ENCODE results near the gene NEDD4L.
A peak's percentile ranks its signal among the peaks of the same experiment; 100 is the strongest.
"Not testable (repeated sequence)": the region's sequence is repeated elsewhere in the genome, so short reads cannot be mapped to it uniquely, and the experiment has no call there.

Gene NEDD4L

DNA sequence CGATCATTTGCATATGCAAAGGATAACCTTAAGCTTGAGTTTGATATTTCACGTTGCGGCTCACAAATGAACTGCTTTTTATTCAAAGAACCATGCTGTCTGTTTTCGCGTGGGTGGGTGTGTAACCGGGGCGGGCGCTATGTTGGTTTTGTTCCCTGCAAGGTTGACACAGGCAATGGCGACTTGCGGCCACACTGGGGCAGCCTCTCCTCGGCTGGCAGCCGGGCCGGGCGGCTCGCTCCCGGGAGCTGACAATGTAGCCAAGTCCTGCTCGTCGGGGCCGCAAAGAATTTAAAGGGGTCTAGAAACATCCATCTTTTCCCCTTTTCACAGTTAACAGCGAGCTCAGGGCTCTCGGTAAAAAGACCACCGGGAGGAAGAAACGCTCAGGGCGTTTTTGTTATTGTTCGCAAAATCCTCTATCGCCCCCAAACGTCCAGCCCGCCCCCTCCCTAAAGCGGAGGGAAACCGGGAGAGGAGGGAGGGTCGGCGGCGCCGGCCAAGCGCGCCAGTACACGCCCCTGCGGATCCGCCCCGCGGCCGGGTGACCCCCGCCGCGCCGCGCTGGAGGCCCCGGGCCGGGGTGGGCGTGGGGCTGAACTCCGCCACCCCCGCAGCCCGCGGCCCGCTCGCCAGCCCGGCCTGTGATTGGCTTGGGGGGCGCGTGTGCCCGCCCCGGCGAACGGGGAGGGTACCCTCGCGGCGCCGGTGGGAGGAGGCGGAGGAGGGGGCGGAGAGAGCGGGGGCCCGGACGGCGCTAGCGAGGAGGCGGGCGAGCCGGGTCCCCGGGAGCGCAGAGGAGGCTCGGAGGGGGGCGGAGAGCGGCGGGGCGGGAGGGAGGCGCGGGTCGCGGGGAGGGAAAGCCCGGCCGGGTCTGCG, at the start of gene NEDD4L:
Gene NEDD4L (plus strand): TSS at position 736 of the 879 bp plus-strand sequence. CDS start 435 bp downstream, outside the sequence.
- peak; percentile 81 for DNase-seq
- Mint-ChIP-seq H3K27ac (peak within 1 kb of the TSS; percentile 3), H3K4me3 (peak within 1 kb of the TSS; percentile 81), H3K27me3 (peaks cover 56% of the 10 kb centered on the region), H3K9me3 (no peaks in the 10 kb centered on the region), H3K4me1 (peaks cover 28% of the 10 kb centered on the region), H3K36me3 (no peaks in the 10 kb centered on the region)
- CTCF ChIA-PET: interaction anchor here (0.7 to 1.7 kb wide), 14 partner anchors 9 to 451 kb away, joined by 3 to 20 read pairs (median 5); no protein-coding TSS in a partner anchor

DNA sequence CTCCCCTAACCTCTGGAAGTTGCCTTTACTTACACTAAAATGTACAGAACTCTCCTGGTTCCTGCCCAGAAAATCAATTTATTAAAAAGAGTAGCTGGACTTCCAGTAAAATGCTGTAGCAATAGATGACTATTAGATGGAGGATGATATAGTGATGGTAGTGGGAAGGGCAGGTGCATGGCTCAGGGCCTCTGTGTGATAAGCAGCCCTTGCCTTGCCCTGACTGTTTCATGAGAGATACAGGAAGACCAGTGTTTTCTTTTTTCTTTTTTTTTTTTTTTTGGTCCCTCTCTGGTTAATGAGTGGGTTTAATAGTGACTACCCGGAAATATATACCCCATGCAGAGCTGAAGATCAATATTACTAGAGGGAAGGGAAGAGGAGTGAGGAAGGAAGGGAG, 48.7 kb upstream of the NEDD4L start:
- CTCF ChIA-PET: interaction anchor here (0.6 kb wide), 1 partner anchor 376 kb away, joined by 3 read pairs; no protein-coding TSS in a partner anchor

DNA sequence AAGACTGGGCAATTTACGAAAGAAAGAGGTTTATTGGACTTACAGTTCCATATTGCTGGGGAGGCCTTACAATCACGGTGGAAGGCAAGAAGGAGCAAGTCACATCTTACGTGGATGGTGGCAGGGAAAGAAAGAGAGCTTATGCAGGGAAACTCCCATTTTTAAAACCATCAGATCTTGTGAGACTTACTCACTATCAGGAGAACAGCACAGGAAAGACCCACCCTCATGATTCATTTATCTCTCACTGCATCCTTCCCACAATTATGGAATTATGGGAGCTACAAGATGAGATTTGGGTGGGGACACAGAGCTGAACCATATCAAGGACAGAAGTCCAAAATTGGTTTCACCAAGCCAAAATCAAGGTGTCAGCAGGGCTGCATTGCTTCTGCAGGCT, 47.1 kb upstream of the NEDD4L start:
- DNase-seq, H3K4me1 Mint-ChIP-seq, H3K9me3 Mint-ChIP-seq, H3K4me3 Mint-ChIP-seq, CTCF ChIA-PET, H3K36me3 Mint-ChIP-seq, H3K27ac Mint-ChIP-seq, H3K27me3 Mint-ChIP-seq: not testable (repeated sequence)

More for the DNA sequence above, 48.7 kb upstream of the NEDD4L start:
- H3K4me3 Mint-ChIP-seq: no peak overlapping the region
- peaks cover 10% of the 10 kb centered on the region for H3K27me3 Mint-ChIP-seq
- no peaks in the 10 kb centered on the region for H3K36me3 Mint-ChIP-seq
- no peak for DNase-seq
- H3K4me1 Mint-ChIP-seq: no peaks in the 10 kb centered on the region
- H3K9me3 Mint-ChIP-seq: no peaks in the 10 kb centered on the region
- H3K27ac Mint-ChIP-seq: no peak overlapping the region

DNA sequence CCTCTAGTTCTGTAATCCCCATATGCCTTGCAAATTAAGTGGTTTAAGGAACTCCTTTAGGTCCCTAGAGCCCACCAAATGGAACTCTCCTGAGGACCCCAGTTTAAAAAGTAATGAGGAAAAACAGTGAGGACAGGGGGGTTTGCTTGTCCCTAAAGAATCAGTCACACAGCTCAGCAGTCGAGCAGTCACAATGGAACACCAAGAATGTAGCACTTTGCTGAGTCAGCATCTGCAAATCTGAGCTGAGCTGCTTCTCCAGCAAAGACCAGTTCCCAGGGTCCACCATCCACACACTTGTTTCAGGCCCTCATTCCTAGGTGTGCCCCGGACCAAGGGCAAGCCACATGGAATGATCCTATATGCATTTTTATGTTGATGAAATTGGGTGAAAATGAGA, 46.2 kb upstream of the NEDD4L start:
- H3K27me3 Mint-ChIP-seq: peaks cover 16% of the 10 kb centered on the region
- CTCF ChIA-PET: no interaction called here
- no peak overlapping the region for H3K27ac Mint-ChIP-seq
- no peak for DNase-seq
- no peak overlapping the region for H3K4me3 Mint-ChIP-seq
- no peaks in the 10 kb centered on the region for H3K4me1 Mint-ChIP-seq
- H3K36me3 Mint-ChIP-seq: no peaks in the 10 kb centered on the region
- no peaks in the 10 kb centered on the region for H3K9me3 Mint-ChIP-seq

DNA sequence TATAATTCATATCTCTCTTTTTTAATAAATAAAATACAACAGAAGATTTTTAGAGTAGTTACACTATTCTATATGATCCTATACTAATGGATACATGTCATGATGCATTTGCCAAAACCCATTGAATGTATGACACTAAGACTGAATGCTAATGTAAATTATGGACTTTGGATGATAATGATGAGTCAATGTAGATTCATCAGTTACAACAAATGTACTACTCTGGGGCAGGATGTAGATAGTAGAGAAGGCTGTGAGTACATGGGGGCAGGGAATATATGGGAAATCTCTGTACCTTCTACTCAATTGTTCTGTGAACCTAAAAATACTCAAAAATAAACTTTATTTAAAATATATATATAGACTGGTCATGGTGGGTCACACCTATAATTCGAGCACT, 45.6 kb upstream of the NEDD4L start:
- Mint-ChIP-seq H3K4me1 (no peaks in the 10 kb centered on the region), H3K9me3 (no peaks in the 10 kb centered on the region), H3K4me3 (no peak overlapping the region), H3K27me3 (peaks cover 18% of the 10 kb centered on the region), H3K27ac (no peak overlapping the region), H3K36me3 (no peaks in the 10 kb centered on the region)
- no peak for DNase-seq
- CTCF ChIA-PET: no interaction called here

DNA sequence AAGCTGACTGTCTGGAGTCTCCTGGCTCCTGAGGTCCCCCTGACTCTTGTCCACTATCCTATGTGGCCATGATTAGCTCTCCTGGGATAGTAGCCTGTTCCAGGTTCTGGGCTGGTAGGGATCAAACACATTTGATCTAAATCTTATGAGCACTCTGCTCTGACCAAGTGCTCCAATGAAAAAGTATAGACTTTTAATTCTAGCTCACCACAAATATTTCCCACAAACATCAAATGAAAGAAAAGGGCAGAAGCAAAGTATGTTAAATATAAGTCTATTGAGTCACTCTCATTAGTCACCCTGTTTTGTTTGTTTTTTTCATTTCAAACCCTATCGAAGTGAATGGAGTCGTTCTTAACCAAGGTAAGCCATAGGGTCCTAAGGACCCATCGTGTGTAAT, 39.7 kb upstream of the NEDD4L start:
- Mint-ChIP-seq H3K27ac (no peak overlapping the region), H3K4me1 (no peaks in the 10 kb centered on the region), H3K9me3 (no peaks in the 10 kb centered on the region), H3K27me3 (peaks cover 16% of the 10 kb centered on the region), H3K36me3 (no peaks in the 10 kb centered on the region), H3K4me3 (no peak overlapping the region)
- no peak for DNase-seq
- CTCF ChIA-PET: no interaction called here

DNA sequence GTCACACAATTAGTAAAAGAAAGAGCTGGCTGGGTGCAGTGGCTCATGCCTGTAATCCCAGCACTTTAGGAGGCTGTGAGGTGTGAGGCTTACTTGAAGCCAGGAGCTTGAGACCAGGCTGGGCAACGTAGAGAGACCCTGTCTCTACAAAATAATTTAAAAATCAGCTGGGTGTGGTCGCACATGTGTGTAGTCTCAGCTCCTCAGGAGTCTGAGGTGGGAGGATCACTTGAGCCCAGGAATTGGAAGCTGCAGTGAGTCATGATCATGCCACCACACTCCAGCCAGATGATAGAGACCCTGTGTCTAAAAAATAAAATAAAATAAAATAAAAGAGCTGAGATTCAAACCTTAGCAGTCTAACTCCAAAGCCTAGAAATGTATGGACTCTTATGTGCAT, 39.0 kb upstream of the NEDD4L start:
- Mint-ChIP-seq H3K4me3 (no peak overlapping the region), H3K27ac (no peak overlapping the region), H3K27me3 (peaks cover 16% of the 10 kb centered on the region), H3K4me1 (no peaks in the 10 kb centered on the region), H3K9me3 (no peaks in the 10 kb centered on the region), H3K36me3 (no peaks in the 10 kb centered on the region)
- CTCF ChIA-PET: no interaction called here
- DNase-seq: no peak

DNA sequence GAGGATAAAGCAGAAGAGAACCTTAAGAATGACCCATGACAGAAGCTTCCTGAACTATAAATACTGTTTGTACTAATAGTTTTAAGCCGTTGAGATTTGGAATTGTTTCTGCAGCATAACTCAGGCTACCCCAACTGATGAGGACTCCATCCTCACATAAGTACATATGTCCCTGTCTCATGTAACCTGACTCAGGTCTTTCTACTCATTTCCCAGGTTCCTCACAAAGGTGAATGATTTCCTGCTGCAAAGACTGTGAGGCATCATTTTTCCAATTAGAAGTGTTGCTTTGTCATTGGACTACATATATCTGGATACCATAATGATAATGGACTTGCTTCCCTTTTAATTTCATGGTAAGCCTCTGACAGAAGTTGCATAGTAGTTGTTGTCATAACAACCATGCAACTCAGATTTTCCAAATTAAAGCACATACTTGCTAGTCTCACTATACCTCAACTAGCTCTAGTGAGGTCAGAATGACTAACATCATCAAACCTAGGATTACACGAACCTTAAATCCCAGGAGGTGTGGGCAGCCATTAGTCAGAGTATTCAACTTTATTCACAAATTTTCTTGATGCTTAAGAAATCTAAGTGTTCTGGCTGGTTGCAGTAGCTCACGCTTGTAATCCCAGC, 38.0 kb upstream of the NEDD4L start:
- H3K4me3 Mint-ChIP-seq: no peak overlapping the region
- CTCF ChIA-PET: no interaction called here
- no peaks in the 10 kb centered on the region for H3K4me1 Mint-ChIP-seq
- peaks cover 16% of the 10 kb centered on the region for H3K27me3 Mint-ChIP-seq
- H3K9me3 Mint-ChIP-seq: no peaks in the 10 kb centered on the region
- no peak for DNase-seq
- H3K36me3 Mint-ChIP-seq: no peaks in the 10 kb centered on the region
- no peak overlapping the region for H3K27ac Mint-ChIP-seq

DNA sequence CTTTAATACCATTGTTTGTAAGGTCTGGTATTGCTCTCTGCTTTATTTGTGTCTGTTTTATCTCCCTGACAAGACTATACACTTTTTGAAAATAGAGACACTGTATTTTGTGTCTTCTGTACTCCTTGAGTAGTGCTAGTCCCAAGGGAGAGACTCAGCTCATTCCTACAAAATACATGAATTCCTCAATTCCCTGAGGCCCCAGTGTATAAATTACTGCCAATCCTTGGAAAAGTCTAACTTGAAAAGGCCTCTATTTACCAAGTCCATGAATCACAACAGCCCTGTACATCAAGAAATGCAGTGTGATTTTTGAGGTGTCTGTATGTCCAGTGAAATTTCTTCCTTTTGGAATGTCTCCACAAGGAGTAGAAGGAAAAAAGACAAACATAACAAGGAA, 34.9 kb upstream of the NEDD4L start:
- no peak for DNase-seq
- CTCF ChIA-PET: no interaction called here
- Mint-ChIP-seq H3K27me3 (peaks cover 3% of the 10 kb centered on the region), H3K4me3 (no peak overlapping the region), H3K27ac (no peak overlapping the region), H3K9me3 (no peaks in the 10 kb centered on the region), H3K4me1 (no peaks in the 10 kb centered on the region), H3K36me3 (no peaks in the 10 kb centered on the region)

DNA sequence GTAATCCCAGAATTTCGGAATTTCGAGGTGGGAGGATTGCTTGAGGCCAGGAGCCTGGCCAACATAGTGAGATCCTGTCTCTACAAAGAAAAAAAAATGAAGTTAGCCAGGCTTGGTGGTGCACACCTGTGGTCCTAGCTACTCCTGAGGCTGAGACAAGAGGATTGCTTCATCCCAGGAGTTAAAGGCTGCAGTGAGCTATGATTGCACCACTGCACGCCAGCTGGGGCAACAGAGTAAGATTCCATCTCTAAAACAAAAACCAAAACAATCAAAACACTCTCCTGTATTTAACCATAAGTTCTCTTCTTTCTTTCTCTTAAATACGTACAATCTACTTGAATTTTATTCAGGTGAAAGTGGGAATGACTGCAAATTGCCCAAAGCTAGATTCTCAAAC, 33.8 kb upstream of the NEDD4L start:
- Mint-ChIP-seq H3K4me1 (no peaks in the 10 kb centered on the region), H3K9me3 (no peaks in the 10 kb centered on the region), H3K27me3 (peaks cover 3% of the 10 kb centered on the region), H3K36me3 (no peaks in the 10 kb centered on the region), H3K4me3 (no peak overlapping the region), H3K27ac (no peak overlapping the region)
- CTCF ChIA-PET: interaction anchor here (1.0 kb wide), 1 partner anchor 36 kb away, joined by 3 read pairs; no protein-coding TSS in a partner anchor
- no peak for DNase-seq

DNA sequence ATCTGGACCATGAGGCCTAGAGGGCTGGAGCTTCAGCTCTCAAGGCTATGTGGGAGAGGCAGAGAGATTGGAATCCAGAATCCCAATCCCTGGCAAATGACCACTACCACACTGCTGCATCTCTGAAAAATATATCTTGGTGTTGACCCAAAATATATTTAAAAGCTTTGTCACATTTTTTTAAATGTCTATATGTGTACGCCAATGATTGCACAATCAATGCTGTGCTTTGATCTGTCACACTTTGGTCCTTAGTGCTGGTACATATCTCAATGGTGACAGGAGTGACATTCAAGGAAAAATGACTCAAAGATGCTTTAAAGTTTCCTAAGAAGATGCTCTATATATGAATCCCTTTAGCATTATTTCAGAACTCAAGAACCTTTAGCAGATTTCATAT, 31.7 kb upstream of the NEDD4L start:
- H3K27ac Mint-ChIP-seq: no peak overlapping the region
- no peak overlapping the region for H3K4me3 Mint-ChIP-seq
- no peaks in the 10 kb centered on the region for H3K36me3 Mint-ChIP-seq
- H3K4me1 Mint-ChIP-seq: no peaks in the 10 kb centered on the region
- no peak for DNase-seq
- H3K27me3 Mint-ChIP-seq: no peaks in the 10 kb centered on the region
- H3K9me3 Mint-ChIP-seq: no peaks in the 10 kb centered on the region
- CTCF ChIA-PET: no interaction called here

DNA sequence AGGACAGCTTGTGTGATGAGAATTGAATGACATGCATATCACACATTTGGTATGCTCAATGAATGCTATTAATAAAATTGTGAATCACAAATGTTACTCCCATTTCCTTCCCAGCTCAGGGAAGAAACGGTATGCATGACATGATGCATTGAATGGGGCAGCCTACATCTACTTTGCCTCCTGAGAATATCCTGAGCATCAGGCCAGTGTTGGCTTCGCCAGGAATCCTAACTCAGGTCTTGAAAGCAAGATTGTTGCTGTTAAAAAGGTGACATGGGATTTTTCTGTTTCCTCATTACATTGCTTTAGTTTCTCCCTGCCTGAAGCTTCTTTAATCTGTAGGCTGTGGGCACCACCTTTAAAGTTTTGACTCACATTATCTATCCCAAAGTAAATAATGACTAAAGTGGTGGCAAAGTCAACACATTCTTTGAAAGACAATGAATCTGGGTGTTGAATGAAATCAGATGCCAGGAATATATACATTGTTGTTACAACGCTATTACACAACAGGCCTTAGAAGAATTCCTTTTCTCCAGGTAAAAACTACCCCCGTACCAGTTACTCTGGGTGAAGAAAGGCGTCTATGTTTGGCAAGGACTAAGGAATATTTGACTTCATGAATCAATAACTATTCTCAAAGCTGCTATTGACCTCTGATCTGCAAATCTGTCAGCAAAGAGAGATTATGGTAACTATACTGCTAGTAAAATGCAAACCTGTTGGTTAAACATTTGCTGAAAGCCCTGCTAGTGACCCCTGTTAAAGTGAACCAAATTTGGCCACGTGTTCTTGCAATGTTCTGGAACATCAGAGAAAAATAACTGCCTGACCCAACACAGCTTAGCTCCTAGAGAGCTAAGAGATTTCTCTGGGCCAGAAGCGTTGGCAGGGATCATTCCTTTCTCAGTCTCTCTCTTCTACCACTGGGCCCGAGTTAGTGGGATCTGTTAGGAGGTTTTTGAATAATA, 30.5 kb upstream of the NEDD4L start:
- H3K4me1 Mint-ChIP-seq: no peaks in the 10 kb centered on the region
- no peak for DNase-seq
- no peaks in the 10 kb centered on the region for H3K9me3 Mint-ChIP-seq
- no peaks in the 10 kb centered on the region for H3K27me3 Mint-ChIP-seq
- no peaks in the 10 kb centered on the region for H3K36me3 Mint-ChIP-seq
- no peak overlapping the region for H3K4me3 Mint-ChIP-seq
- H3K27ac Mint-ChIP-seq: no peak overlapping the region
- CTCF ChIA-PET: no interaction called here

DNA sequence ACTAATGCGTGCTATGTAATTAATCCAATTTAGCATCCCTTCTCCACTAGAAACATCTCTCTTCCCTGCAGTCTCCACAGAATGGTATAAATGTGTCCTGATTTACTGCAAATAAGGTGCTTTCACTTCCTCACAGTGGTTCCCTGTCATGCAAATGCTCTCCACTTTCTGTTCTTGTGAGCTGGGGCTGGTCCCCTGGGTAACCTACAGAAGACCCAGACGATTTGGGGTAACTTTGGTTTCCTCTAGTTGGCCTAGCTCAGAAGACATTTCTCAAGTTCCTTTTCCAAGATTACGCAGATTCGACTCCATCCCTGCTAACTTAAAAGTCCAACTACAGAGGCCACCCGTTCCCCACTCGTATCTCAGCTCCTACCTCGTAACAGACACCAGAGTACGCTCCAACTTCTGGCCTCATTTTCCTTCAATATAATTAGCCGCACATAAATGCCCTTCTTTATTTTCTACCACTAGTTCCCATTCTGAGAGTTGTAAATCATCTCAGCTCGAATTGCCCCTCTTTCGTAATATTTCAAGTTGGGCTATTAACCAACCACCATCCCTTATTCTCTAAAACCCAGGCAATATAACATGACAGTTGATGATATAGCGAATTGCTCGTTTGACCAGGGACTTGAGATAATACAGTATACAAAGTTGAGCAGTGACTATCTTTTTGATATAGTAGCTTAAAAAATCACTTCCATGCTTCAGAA, 28.8 kb upstream of the NEDD4L start:
- Mint-ChIP-seq H3K27ac (no peak overlapping the region), H3K36me3 (no peaks in the 10 kb centered on the region), H3K4me1 (no peaks in the 10 kb centered on the region), H3K4me3 (no peak overlapping the region), H3K27me3 (no peaks in the 10 kb centered on the region), H3K9me3 (no peaks in the 10 kb centered on the region)
- CTCF ChIA-PET: no interaction called here
- DNase-seq: no peak

DNA sequence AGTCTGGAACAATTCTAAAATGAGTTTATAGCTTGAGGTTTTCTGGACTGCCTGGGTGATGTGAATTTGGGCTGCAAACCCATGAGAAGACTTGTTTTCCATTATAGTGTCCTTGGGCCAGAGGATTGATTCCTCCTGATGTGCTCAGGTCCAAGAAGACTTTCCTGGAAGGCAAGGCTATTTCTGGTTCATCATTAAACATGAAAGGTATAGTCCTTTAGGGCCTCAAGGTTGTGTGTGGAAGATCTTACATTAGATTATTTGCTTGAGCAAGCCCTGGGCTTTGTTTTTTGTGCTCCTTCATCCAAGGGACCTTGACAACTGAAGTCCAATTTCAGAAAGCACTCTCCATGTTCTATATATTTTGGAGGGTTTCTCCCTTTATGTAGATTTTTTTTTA, 26.8 kb upstream of the NEDD4L start:
- no peaks in the 10 kb centered on the region for H3K9me3 Mint-ChIP-seq
- no peaks in the 10 kb centered on the region for H3K27me3 Mint-ChIP-seq
- no peak overlapping the region for H3K4me3 Mint-ChIP-seq
- H3K4me1 Mint-ChIP-seq: no peaks in the 10 kb centered on the region
- DNase-seq: no peak
- H3K27ac Mint-ChIP-seq: no peak overlapping the region
- H3K36me3 Mint-ChIP-seq: no peaks in the 10 kb centered on the region
- CTCF ChIA-PET: no interaction called here

Data from activated naive CD4-positive, alpha-beta T cell treated with anti-CD3 and anti-CD28 coated beads, Interleukin-2, amount 10 ng/mL, durations not matched to agents 7 days and 5 days (primary cell).